Amniotic epithelial cell (primary cell): ENCODE data around the gene ENTHD1.

Experiments used
- DNase-seq: peaks from one replicate; pipeline ENCODE4 v3.0.0-alpha.2; 2010; ENCODE audit warnings: low read depth

ENTHD1 gene

DNA sequence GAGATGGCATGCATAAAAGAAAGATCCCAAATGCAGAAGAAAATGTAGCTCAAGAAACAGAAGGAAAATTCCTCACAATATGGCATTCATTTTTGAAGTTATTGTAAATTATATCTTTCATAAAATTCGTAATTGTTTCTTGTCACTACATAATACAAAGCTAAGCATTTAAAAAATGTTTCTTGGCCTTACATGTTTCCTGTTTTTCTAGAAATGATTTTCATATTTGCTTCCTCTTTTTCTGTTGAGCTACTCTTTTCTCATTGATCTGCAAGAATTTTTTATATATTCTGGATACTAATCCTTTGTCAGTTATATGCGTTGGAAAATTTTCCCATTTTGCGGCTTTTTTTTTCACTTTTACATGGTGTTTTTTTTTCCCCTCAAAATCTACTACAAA, 48.0 kb downstream of the ENTHD1 start:
- no peak for DNase-seq

DNA sequence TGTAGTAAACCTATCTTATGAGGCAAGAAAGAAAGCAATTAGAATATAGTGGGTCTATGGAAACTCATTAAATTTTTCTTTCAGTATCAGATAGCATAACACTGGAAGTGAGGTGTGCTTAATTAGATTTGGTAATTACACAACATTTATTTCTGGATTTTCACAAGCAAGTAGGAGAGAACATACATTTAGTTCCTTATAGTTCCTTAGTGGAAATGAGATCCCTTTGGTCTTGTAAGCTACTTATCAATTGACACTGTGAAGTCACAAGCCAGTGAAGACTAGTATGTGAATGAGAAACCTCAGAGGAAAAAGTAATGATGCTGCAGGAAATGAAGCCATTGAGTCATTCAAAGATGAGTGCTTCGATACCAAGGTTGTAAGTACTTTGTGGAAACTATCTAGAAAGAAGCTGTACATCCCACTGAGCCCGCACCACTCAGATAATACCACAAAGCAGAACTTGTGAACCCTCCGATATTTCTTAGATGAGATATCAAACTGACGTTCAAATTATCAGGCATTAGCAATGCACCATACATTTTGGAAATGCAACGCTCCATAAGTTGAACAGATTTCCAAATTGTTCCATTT, 53.5 kb downstream of the ENTHD1 start:
- no peak for DNase-seq

DNA sequence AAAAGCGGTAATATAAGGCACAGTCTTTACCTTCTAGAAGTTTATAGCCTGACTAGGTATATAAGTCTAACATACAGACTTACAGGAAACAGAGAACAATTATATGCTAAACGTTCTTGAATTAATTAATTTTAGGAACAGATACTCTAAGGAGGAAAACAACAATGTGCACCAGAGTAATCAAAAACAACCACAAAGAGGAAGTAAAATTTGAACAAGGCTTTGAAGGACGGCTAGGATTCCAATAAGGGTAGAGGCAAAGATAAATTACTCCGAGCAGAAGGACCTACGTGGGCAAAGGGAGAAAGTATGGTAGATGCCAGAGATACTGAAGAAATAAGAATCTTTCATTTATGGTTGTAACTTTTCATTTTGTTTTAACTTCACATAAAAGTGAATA, 54.4 kb downstream of the ENTHD1 start:
- DNase-seq, result no peak

DNA sequence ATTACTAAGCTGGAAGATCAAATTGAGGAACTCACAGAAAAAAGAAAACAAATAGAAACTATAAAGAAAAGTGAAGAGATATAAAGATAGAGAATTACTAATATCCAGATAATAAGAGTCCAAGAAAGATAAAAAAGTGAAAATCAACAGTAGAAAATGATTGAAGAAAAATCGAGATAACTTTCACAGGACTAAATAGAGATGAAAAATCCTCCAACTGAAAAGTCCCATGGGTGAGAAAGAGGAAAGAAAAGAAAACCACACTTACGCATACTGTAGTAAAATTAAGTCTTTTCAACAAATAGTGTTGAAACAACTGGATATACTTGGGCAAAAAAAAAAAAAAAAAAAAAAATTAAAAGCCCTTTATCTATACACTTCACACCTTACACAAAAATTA, 60.0 kb downstream of the ENTHD1 start:
- no peak for DNase-seq

DNA sequence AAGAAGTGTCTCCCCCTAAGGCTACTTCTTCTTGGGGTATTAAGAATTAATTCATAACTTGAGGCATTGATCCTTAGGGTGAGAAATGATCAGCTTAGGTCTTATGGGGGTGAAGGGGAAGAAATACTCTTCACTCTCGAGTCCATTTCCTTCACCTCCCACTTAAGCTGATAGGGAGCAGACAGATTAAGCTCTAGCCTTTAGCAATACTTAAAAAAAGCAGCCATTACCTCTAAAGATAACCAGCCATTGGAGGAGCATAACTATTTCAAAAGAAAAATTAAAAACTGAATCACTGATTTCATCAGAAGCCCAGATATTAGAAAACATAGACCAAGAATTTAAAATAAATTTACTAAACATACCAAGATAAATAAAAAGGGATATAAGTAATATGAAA, 60.5 kb downstream of the ENTHD1 start:
- no peak for DNase-seq

DNA sequence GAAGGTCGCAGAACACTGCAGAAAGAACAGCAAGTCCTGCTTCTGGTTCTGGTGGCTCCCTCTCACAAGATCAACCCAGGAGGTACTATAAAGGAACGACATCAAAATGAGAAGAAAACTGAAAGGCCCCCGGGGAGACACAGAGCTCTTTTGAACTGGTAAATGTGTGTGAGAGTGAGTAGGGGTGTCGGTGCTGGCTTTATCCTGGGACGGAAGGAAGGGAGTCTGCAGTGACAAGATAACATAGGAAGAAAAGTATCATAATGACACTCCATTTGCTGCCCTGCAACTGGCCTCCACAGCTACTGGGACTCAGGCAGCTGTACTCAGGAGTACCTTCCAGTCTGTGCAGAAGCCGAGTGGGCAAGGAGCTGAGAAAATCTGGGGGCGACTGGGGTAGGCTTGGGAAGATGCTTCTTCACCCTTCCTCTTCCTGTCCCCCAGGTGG, 60.9 kb downstream of the ENTHD1 start:
- DNase-seq, result no peak

DNA sequence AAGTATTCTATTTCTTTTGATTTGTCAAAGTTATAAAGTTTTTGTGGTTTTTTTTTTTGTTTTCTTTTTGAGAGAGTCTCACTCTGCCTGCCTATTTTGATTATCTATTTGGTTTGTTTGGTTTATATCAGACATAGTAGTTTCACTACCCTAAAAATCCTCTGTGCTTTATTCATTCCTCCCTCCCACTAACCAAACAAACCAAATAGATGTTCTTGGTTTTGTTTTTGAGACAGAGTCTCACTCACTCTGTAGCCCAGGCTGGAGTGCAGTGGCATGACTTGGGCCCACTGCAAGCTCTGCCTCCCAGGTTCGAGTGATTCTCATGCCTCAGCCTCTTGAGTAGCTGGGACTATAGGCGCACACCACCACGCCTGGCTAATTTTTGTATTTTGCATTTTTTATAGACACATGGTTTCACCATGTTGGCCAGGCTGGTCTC, 67.9 kb downstream of the ENTHD1 start:
- no peak for DNase-seq

DNA sequence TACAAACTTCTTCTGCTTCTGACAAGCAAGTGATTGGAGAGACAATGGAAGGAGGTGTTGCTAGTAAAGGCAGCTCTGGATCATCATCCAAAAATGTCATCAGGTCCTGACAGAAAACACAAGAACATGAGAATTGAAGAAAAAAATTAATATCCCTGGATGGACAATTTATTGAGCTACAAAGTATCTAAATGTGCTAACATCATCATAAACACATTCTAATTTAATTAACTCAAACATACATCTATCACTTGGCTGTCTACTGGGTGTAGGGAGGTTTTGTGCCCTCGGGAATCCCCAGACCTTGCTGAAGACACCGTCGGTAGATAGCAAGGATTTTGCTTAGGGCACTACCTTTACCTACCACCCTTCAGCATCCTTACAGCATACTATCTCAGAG, 72.6 kb downstream of the ENTHD1 start:
- no peak for DNase-seq

DNA sequence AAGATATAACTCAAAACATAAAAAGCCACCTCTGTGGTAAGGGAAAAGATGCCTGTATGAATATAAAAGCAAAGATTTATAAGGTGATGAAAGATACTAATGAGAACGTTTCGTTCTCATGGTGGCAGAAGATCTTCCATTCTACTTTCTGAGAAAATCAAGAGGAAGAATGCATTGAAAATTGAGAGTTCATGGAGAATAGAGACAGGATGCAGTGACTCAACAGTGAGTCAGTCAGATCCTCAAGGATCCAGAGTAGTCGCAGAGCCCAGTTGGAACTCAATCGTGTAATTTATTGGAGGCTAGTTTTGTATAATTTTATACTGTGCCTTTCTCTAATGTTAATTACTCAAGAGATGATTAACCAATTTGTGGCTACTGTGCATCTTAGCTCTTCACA, 73.3 kb downstream of the ENTHD1 start:
- DNase-seq, result peak; percentile 54

DNA sequence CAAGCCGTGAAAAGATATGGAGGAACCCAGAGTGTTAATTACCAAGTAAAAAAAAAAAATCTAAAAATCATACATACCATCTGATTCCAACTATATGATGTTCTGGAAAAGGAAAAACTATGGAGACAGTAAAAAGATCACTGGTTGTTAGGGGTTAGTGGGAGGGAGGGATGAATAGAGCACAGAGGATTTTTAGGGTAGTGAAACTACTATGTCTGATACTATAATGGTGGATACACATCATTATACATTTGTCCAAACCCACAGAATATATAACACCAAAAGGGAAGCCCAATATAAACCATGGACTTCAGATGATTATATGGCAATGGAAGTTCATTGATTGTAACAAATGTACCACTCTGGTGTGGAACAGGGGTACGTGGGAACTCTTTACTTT, 74.1 kb downstream of the ENTHD1 start:
- DNase-seq, result no peak

DNA sequence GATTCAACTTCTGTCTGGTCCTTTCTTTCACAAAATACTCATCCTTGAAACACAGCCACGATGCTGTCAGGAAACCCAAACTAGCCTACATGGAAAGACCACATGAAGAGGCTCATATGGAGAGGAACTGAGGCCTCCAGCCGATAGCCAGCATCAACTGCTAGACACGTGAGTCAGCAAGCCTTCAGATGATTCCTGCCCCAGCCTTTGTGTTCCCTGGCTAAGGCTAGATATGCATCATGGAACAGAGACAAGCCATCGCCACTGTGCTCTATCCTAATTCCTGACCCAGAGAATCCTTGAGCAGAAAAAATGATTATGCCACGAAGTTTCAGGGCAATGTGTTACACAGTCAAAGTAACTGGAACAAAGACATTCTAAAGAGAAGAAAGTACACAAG, 75.5 kb downstream of the ENTHD1 start:
- DNase-seq, result peak; percentile 5

DNA sequence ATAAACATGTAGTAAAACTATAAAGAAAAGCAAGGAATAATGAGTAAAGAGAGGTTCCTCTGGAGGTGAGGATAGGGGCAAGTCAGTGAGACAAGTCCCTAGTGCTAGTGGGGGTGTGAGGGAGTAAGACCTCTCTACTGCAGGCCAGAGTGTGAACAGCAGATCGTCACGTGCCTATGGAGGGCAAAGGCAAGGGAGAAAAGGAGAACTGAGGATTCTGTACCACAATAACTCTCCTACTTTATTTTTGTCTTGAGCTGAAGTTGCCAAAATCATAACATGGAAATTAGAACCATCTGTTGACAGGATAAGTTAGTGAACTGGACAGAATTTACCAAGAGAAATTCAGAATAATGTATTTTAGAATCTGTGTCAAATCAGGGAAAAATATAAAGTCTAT, 77.6 kb downstream of the ENTHD1 start:
- DNase-seq, result no peak

DNA sequence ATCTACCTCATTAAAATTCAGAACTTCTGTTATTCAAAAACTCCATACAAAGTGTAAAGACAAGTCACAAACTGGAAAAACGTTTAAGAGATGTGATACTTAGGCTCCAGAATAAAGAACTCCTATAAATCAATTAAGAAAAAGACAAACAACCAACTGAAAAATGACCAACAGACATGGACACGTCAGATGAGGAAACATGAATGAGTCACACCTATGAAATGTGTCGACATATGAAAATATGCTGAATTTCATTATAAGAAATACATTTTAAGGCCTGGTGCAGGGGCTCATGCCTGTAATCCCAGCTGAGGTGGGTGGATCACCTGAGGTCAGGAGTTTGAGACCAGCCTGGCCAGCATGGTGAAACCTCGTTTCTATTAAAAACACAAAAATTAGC, 78.7 kb downstream of the ENTHD1 start:
- peak; percentile 35 for DNase-seq

DNA sequence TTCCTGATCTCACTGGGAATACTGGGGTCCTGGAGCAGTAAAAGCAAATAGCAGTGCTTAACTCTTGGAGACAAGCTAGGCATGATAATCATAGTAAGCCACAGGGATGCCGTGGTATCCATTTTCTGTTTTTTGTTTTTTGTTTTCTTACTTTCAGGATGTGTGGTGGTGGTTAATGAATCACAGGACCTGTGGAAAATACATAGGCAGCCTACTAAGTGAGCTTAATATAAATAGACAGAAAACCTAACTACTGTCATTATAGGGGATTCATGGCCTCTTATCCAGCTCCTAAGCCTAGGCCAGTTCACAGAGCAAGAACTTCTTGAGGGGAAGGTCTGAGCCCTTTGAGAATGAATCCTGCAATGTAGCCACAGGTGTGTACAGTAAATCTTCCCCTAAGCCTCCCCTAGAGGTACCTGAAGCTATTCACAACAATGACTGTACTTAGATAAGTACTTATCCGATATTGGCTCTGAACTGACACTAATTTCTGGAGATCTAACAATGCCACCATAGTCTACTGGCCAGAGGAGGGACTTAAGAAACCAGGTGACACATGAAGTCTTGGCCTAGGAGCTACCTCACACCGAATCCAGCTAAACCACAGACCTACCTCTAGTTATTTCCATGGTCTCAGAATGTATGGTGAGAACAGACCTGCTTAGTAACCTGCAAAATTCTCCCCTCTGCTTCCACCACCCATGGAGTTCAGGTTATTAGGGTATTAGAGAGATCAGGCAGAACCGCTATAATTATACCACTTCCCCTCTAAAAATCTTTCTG, 83.6 kb downstream of the ENTHD1 start:
- no peak for DNase-seq

DNA sequence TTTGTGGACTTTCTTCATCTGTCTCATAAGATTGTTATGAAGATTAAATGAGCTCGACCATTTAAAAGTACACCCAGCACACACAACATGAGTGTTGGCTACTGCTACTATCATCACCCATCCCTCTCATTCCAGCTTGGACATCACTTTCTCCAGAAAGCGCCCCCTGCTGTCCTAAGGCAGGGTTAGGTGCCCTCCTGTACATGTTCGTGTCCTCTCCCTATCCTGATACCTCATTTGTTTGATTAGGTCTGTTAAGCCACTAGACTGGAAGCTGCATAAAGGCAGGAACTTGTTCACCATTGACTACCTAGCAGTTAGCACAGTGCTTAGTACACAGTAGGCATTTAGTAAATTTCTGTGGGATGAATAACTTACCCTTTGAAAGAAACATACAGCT, 85.5 kb downstream of the ENTHD1 start:
- DNase-seq, result peak; percentile 31

DNA sequence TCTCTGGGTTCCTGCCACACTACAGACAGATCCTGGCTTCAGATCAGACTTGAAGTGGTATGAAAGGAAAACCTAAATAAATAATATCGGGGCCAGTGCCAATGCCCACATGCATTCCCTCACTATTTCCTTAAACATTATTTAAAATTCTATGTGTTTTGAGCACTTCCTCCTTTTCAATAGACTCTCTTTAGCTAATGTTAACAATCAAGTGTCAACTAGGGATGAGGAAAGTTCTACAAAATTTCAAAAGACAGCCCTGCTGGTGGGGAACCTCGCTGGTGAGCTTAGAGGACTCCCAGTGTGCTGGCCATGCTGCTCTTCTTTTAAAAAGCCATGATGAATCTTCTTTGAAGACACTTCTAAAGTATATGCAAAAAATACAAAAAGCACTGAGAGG, 87.5 kb downstream of the ENTHD1 start:
- no peak for DNase-seq

DNA sequence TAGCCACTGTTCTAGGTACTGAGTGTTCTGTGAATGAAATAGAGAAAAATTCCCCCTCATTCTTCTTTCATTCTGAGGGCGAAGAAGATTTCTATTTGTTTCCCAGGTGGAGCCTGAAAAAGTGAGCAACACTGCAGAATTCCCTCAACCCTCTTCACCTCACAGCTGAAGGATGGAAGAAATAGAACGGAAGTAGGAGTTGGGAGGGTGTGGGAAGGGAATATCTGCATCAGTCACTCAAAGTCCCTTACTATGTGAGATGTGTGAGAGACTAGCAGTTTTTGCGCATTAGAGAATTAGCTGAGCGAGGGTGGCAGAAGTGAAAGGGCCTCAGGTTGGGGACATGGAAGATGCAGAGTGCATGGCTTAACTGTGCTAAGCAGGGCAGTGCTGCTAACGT, 88.4 kb downstream of the ENTHD1 start:
- no peak for DNase-seq

DNA sequence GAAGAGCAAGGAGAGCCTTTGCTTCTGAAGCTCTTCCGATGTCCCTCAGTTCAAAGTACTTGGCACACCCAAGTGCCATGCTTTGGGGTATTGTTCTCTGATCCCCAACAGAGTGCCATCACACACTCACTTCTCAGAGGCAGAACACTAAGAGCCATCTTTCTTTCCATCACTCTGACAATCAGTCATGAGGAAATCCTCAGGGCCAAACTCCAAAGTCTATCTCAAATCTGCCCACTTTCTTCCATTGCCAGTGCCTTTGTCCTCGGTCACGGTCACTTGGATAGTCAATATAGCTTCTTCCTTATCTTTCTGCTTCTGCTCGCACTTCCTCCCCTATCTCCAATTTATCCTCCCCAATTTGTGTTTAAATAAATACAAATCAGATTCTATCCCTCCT, 90.9 kb downstream of the ENTHD1 start:
- no peak for DNase-seq

DNA sequence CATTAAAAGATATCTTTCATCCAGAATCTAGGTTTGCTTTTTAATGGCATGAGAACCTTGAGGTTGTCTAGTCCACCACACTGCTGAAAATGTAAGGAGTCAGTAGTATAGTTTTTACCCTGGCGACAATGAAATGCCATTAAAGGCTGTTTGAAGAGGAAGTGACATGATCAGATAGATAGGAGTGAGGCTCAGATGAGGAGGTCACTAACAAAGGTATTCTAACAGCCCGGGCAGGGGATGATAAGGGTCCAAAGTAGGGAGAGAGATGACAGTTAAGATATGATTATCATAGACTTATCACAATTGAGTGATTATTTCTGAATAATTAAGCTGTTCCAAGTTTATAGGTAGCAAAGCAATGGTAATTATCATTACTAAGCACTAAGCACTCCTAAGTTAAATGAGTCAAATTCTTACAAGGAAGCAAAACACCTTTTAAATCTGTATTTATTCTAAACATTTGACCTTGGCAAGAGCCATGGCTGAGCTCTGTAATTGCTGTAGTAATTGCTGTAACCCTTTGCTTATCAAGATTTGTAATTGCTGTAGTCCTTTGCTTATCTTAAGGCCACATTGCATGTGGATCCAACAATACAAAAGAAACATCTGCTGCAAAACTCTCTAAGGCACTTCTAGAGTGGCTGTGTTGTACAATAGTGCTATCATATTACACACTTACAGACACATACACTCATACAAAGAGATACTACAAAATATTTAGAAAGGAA, 92.6 kb downstream of the ENTHD1 start:
- no peak for DNase-seq

DNA sequence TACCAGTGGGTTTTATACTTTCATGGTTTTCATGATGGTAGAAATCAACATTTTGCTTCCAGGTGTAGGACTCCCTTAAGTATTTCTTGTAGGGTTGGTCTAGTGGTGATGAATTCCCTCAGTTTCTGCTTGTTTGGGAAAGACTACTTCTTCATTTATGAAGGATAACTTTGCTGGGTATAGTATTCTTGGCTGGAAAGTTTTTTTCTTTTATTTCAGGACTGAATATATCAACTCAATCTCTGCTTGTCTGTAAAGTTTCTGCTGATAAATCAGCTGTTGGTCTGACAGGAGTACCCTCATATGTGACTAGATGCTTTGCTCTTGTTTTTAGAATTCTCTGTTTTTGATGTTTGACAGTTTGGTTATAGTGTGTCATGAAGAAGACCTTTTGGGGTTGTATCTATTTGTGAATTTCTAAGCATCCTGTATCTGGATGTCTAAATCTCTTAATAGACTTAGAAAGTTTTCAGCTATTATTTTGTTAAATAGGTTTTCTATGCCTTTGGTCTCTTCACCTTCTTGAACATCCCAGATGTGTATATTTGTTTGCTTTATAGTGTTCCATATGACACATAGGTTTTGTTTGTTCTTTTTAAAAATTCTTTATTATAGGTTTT, 95.9 kb downstream of the ENTHD1 start:
- no peak for DNase-seq

DNA sequence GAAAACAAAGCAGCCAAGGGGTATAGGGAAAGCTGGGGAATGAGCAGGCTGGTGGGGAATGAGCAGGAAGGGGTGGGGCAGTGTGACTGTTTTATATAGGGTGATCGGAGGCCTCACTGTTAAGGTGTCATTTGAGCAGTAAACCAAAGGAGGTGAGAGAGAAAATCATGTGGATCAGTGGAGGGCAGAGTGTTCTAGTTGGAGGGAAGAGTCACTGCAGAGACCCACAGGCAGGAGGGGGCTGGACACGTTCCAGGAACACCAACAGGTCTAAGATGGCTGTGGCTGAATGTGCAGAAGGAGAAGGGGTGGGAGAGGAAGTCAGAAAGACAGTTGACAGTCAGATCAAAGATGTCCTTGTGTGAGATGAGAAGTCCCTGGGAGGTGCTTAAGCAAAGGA, 103.8 kb downstream of the ENTHD1 start:
- DNase-seq, result no peak

DNA sequence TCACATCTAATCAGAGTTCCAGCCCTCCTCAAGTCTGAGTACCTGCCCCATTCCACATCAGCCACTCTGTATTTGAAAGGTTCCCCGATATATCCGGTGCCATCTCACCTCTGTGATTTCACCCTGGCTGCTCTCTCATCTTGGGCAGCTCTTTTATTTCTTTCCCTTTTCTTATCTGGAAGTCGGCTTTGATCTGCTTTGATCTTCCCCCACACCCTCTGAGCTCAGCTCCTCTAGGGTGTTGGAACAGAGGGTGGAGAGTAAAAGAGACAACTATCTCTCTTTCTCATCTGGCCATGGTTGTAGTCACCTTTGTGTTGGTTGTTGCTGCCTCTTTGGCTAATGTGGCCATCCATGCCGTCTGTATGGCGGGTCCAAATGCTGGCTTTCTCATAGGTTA, 108.3 kb downstream of the ENTHD1 start:
- no peak for DNase-seq
